PC-3 (cell line): ENCODE measurements around the gene UGT1A7. TPM values are rescaled to one million over a fixed set of nuclear protein-coding genes. Genes with fewer than 3 reads are reported as not detected.
"Not testable (repeated sequence)": the region's sequence is repeated elsewhere in the genome, so short reads cannot be mapped to it uniquely, and the experiment has no call there.

ENCODE experiments used
- ATAC-seq: fragments of 200-7000 bp; cut with Tn5 transposase; 2 replicates; pipeline ENCODE4 v1.9.1; 2020; ENCODE audit warnings: mild to moderate bottlenecking, moderate library complexity
- BruUV-seq: library from RNA; stranded (reverse); fragments of 400-500 nt; replicated peaks from 2 replicates; lab custom pipeline; 2021; lab: Mats Ljungman, UMichigan
- CTCF ChIA-PET: fragments of 300-600 bp; sonication (Branson Sonifier 250); formaldehyde crosslinking; loops from one replicate; lab custom pipeline; 2022; ENCODE audit warnings: antibody characterized with exemption; lab: Charles Lee
- POLR2A ChIA-PET: fragments of 300-600 bp; sonication (Branson Sonifier 250); formaldehyde crosslinking; loops from one replicate; lab custom pipeline; 2022; ENCODE audit warnings: antibody characterized with exemption; ENCODE audit not compliant: unreplicated experiment; lab: Charles Lee
- DNase-seq: peaks from one replicate; pipeline ENCODE4 v3.0.0-alpha.2; 2015
- H2AFZ ChIP-seq: fragments of 300-600 bp; sonication (generic); 2 replicates; pipeline ENCODE4 v1.6.0; 2016; ENCODE audit warnings: antibody characterized with exemption, low read length
- H3F3A ChIP-seq: fragments of 300-600 bp; sonication (generic); one replicate; pipeline ENCODE4 v1.6.0; 2017; ENCODE audit warnings: antibody characterized with exemption, low read length, control low read depth, mild to moderate bottlenecking; ENCODE audit not compliant: unreplicated experiment
- H3K27ac ChIP-seq: fragments of 300-600 bp; sonication (generic); 2 replicates; pipeline ENCODE4 v1.5.1; 2016; ENCODE audit warnings: mild to moderate bottlenecking, low read length
- H3K27me3 ChIP-seq: fragments of 300-600 bp; sonication (generic); 2 replicates; pipeline ENCODE4 v1.6.1; 2016; ENCODE audit warnings: low read length, mixed read lengths
- H3K36me3 ChIP-seq: fragments of 300-600 bp; sonication (generic); 2 replicates; pipeline ENCODE4 v1.6.1; 2016; ENCODE audit warnings: low read depth, mixed run types, low read length, mixed read lengths
- H3K4me1 ChIP-seq: fragments of 300-600 bp; sonication (generic); 2 replicates; pipeline ENCODE4 v1.5.1; 2016; ENCODE audit warnings: low read length; ENCODE audit not compliant: insufficient read depth
- H3K4me2 ChIP-seq: fragments of 300-600 bp; sonication (generic); 2 replicates; pipeline ENCODE4 v1.6.0; 2016; ENCODE audit warnings: low read length
- H3K4me3 ChIP-seq: fragments of 300-600 bp; sonication (generic); 2 replicates; pipeline ENCODE4 v1.5.1; 2016; ENCODE audit warnings: mild to moderate bottlenecking, low read length, mixed read lengths
- H3K79me2 ChIP-seq: fragments of 300-600 bp; sonication (generic); 2 replicates; pipeline ENCODE4 v1.6.1; 2017; ENCODE audit warnings: low read length, mixed read lengths
- H3K9ac ChIP-seq: fragments of 300-600 bp; sonication (generic); 2 replicates; pipeline ENCODE4 v1.6.0; 2016; ENCODE audit warnings: mild to moderate bottlenecking, low read length
- H3K9me2 ChIP-seq: fragments of 300-600 bp; sonication (generic); replicated peaks from 2 replicates; pipeline ENCODE4 v1.6.1; 2016; ENCODE audit warnings: mixed run types, low read length, mixed read lengths
- H3K9me3 ChIP-seq: fragments of 300-600 bp; sonication (generic); 2 replicates; pipeline ENCODE4 v1.6.1; 2016; ENCODE audit warnings: low read length, mixed read lengths
- H4K20me1 ChIP-seq: fragments of 300-600 bp; sonication (generic); 2 replicates; pipeline ENCODE4 v1.6.1; 2016; ENCODE audit warnings: low read length, mixed read lengths
- CTCF ChIP-seq: fragments of 300-600 bp; sonication (generic); conservative IDR thresholded peaks from 2 replicates; pipeline ENCODE4 v1.5.1; 2017; ENCODE audit warnings: antibody characterized with exemption, low read depth, mild to moderate bottlenecking, low read length
- EZH2 ChIP-seq: fragments of 300-600 bp; sonication (generic); IDR thresholded peaks from one replicate; pipeline ENCODE4 v1.6.1; 2017; ENCODE audit warnings: antibody characterized with exemption, mild to moderate bottlenecking, low read length; ENCODE audit not compliant: unreplicated experiment
- EZH2phosphoT487 ChIP-seq: fragments of 300-600 bp; sonication (generic); IDR thresholded peaks from 2 replicates; pipeline ENCODE4 v1.6.1; 2018; ENCODE audit warnings: mild to moderate bottlenecking, antibody characterized with exemption, low read length, borderline replicate concordance
- intact Hi-C: fragments of 100-400 bp; cut with micrococcal nuclease; formaldehyde crosslinking; loops from 2 replicates; pipeline ENCODE4 v1.9.0; 2023
- total RNA-seq: library from RNA; depleted of rRNA; stranded (reverse); fragments of >200 nt; gene quantifications from 2 replicates; pipeline ENCODE4 v1.2.3, GENCODE V29; 2014

The UGT1A7 gene
- total RNA-seq, 1 experiment from 2014 or later: not detected

GRCh38 chr2:233728723-233729301, 47.1 kb downstream of the UGT1A7 start, which contains the start of gene UGT1A3:
Gene UGT1A3 (plus strand): TSS chr2:233729042. CDS start chr2:233729127, 85 bp downstream.
- H3K36me3 ChIP-seq: no peaks in the 10 kb centered on the region
- no peak within 1 kb of the TSS for H2AFZ ChIP-seq
- H3K4me2 ChIP-seq: no peak within 1 kb of the TSS
- POLR2A ChIA-PET: no interaction called here
- intact Hi-C loops: no loop called here
- no peaks in the 10 kb centered on the region for H3K9me3 ChIP-seq
- H3K4me1 ChIP-seq: no peaks in the 10 kb centered on the region
- H3K4me3 ChIP-seq: no peak within 1 kb of the TSS
- no peak within 1 kb of the TSS for H3K9ac ChIP-seq
- H3K79me2 ChIP-seq: no peaks in the 10 kb centered on the region
- H3K27ac ChIP-seq: no peak within 1 kb of the TSS
- CTCF ChIA-PET: no interaction called here
- H3K9me2 ChIP-seq: no peaks in the 10 kb centered on the region
- no peak for ATAC-seq
- no peaks in the 10 kb centered on the region for H4K20me1 ChIP-seq
- no peaks in the 10 kb centered on the region for H3F3A ChIP-seq
- no peak for TF ChIP-seq CTCF
- no peaks in the 10 kb centered on the region for H3K27me3 ChIP-seq
- BruUV-seq: no TSS peak
- no peak for DNase-seq

GRCh38 chr2:233736868-233737653, 55.4 kb downstream of the UGT1A7 start:
- H3K36me3 ChIP-seq, H3K4me3 ChIP-seq, H3F3A ChIP-seq, H3K79me2 ChIP-seq, H3K9me2 ChIP-seq, H3K9ac ChIP-seq, CTCF ChIA-PET, BruUV-seq, H3K9me3 ChIP-seq, H2AFZ ChIP-seq, intact Hi-C loops, H3K27me3 ChIP-seq, H3K4me1 ChIP-seq, ATAC-seq, H4K20me1 ChIP-seq, H3K27ac ChIP-seq, DNase-seq, POLR2A ChIA-PET, H3K4me2 ChIP-seq: not testable (repeated sequence)

GRCh38 chr2:233740870-233741269, 59.2 kb downstream of the UGT1A7 start:
- H3K27me3 ChIP-seq: no peaks in the 10 kb centered on the region
- ATAC-seq: no peak
- no peaks in the 10 kb centered on the region for H3K4me1 ChIP-seq
- H3K79me2 ChIP-seq: no peaks in the 10 kb centered on the region
- no peak overlapping the region for H2AFZ ChIP-seq
- no peaks in the 10 kb centered on the region for H4K20me1 ChIP-seq
- BruUV-seq: no TSS peak
- H3F3A ChIP-seq: no peaks in the 10 kb centered on the region
- no peak for DNase-seq
- H3K4me2 ChIP-seq: no peak overlapping the region
- intact Hi-C loops: no loop called here
- no peaks in the 10 kb centered on the region for H3K36me3 ChIP-seq
- no peak overlapping the region for H3K9ac ChIP-seq
- TF ChIP-seq EZH2: no peak
- no peak for TF ChIP-seq EZH2phosphoT487
- no peak for TF ChIP-seq CTCF
- H3K9me3 ChIP-seq: no peaks in the 10 kb centered on the region
- H3K9me2 ChIP-seq: no peaks in the 10 kb centered on the region
- no peak overlapping the region for H3K4me3 ChIP-seq
- no peak overlapping the region for H3K27ac ChIP-seq
- ChIA-PET POLR2A (interaction anchor here (0.5 kb wide), 1 partner anchor 267 kb away, joined by 4 read pairs; no protein-coding TSS in a partner anchor), CTCF (no interaction called here)
